MCF 10A (cell line): Measurements from ENCODE around the gene ASTN1. TPM values are rescaled to one million over a fixed set of nuclear protein-coding genes. Genes with fewer than 3 reads are reported as not detected.

Experiments
- BruUV-seq: library from RNA; stranded (reverse); fragments of 400-500 nt; replicated peaks from 2 replicates; lab custom pipeline; 2021; lab: Mats Ljungman, UMichigan
- CTCF ChIA-PET: fragments of 300-600 bp; sonication (Branson Sonifier 250); formaldehyde crosslinking; extraction: SDS; loops from one replicate; lab custom pipeline; 2021; ENCODE audit warnings: antibody characterized with exemption, inconsistent platforms; lab: Yijun Ruan, JAX
- POLR2A ChIA-PET: fragments of 300-600, 350-650 bp; sonication (Branson Sonifier 250); formaldehyde crosslinking; extraction: SDS; loops from one replicate; lab custom pipeline; 2020; ENCODE audit warnings: antibody characterized with exemption, inconsistent platforms; lab: Yijun Ruan, JAX
- DNase-seq: peaks from one replicate; pipeline ENCODE4 v3.0.0-alpha.2; 2018; ENCODE audit not compliant: unreplicated experiment
- H3K27ac Mint-ChIP-seq: one replicate; pipeline ENCODE4 v1.8.0; 2022; ENCODE audit warnings: mild to moderate bottlenecking, low read depth, mixed read lengths; ENCODE audit not compliant: unreplicated experiment
- H3K27me3 Mint-ChIP-seq: one replicate; pipeline ENCODE4 v1.8.0; 2022; ENCODE audit warnings: mixed read lengths; ENCODE audit not compliant: insufficient read depth, unreplicated experiment
- H3K36me3 Mint-ChIP-seq: one replicate; pipeline ENCODE4 v1.8.0; 2022; ENCODE audit warnings: mild to moderate bottlenecking, moderate library complexity, mixed read lengths; ENCODE audit not compliant: insufficient read depth, unreplicated experiment
- H3K4me1 Mint-ChIP-seq: one replicate; pipeline ENCODE4 v1.8.0; 2022; ENCODE audit warnings: mixed read lengths; ENCODE audit not compliant: insufficient read depth, unreplicated experiment
- H3K4me3 Mint-ChIP-seq: one replicate; pipeline ENCODE4 v1.8.0; 2022; ENCODE audit warnings: mild to moderate bottlenecking, moderate library complexity, mixed read lengths; ENCODE audit not compliant: unreplicated experiment
- H3K9me3 Mint-ChIP-seq: one replicate; pipeline ENCODE4 v1.8.0; 2022; ENCODE audit warnings: mixed read lengths; ENCODE audit not compliant: unreplicated experiment
- intact Hi-C: fragments of 100-400 bp; cut with micrococcal nuclease; formaldehyde crosslinking; loops from 2 replicates; pipeline ENCODE4 v1.14.1; 2022
- total RNA-seq: library from RNA; stranded (reverse); gene quantifications from 2 replicates; pipeline ENCODE4 v1.2.3, GENCODE V29; 2022
- TF ChIP-seq, protein P1 (sequence below): fragments of 200-600 bp; IDR thresholded peaks from one replicate; pipeline ENCODE4 v1.8.0; 2022; ENCODE audit warnings: antibody characterized with exemption, mild to moderate bottlenecking; ENCODE audit not compliant: unreplicated experiment

ASTN1 gene
- total RNA-seq, 1 experiment from 2014 or later, result not detected

DNA sequence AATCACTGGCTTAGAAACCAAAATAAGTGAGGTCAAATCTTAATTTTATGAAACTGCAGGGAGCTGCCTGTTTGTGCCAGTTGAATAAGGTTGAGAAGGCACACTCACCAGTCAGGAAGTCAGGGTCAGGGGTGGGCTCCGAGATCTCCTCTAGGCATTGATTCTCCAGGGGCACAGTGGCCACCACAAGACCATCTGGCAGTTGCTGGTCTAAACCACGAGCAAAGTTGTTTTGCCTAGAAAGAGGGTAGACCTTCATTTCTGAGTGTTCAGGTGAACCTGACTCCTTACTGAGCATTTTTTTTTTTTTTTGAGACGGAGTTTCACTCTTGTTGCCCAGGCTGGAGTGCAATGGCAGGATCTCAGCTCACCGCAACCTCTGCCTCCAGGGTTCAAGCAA is 220.7 kb downstream of the ASTN1 start:
- Mint-ChIP-seq H3K4me3 (no peak overlapping the region), H3K9me3 (no peaks in the 10 kb centered on the region), H3K27me3 (peaks cover 22% of the 10 kb centered on the region), H3K4me1 (peaks cover 6% of the 10 kb centered on the region), H3K27ac (no peak overlapping the region), H3K36me3 (no peaks in the 10 kb centered on the region)
- ChIA-PET POLR2A (interaction anchor here (0.7 kb wide), 1 partner anchor 964 kb away, joined by 3 read pairs; no protein-coding TSS in a partner anchor), CTCF (interaction anchor here (0.6 to 1.2 kb wide), 3 partner anchors 8 to 45 kb away, joined by 3 read pairs; no protein-coding TSS in a partner anchor)
- TF ChIP-seq, protein P1, sequence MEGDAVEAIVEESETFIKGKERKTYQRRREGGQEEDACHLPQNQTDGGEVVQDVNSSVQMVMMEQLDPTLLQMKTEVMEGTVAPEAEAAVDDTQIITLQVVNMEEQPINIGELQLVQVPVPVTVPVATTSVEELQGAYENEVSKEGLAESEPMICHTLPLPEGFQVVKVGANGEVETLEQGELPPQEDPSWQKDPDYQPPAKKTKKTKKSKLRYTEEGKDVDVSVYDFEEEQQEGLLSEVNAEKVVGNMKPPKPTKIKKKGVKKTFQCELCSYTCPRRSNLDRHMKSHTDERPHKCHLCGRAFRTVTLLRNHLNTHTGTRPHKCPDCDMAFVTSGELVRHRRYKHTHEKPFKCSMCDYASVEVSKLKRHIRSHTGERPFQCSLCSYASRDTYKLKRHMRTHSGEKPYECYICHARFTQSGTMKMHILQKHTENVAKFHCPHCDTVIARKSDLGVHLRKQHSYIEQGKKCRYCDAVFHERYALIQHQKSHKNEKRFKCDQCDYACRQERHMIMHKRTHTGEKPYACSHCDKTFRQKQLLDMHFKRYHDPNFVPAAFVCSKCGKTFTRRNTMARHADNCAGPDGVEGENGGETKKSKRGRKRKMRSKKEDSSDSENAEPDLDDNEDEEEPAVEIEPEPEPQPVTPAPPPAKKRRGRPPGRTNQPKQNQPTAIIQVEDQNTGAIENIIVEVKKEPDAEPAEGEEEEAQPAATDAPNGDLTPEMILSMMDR, result no peak
- no peak for DNase-seq
- no TSS peak for BruUV-seq
- intact Hi-C loops, result no loop called here

GRCh38 chr1:176942346-176942745 is 222.2 kb downstream of the ASTN1 start:
- no peak overlapping the region for H3K4me3 Mint-ChIP-seq
- no peak overlapping the region for H3K27ac Mint-ChIP-seq
- BruUV-seq, result no TSS peak
- ChIA-PET POLR2A (no interaction called here), CTCF (no interaction called here)
- no peak for DNase-seq
- H3K9me3 Mint-ChIP-seq, result no peaks in the 10 kb centered on the region
- H3K4me1 Mint-ChIP-seq, result peaks cover 6% of the 10 kb centered on the region
- TF ChIP-seq, protein P1, result no peak
- intact Hi-C loops, result no loop called here
- H3K27me3 Mint-ChIP-seq, result peaks cover 22% of the 10 kb centered on the region
- H3K36me3 Mint-ChIP-seq, result no peaks in the 10 kb centered on the region

GRCh38 chr1:176939993-176940392 is 224.5 kb downstream of the ASTN1 start:
- TF ChIP-seq, protein P1, result no peak
- no TSS peak for BruUV-seq
- Mint-ChIP-seq H3K27me3 (peaks cover 36% of the 10 kb centered on the region), H3K9me3 (no peaks in the 10 kb centered on the region), H3K4me3 (no peak overlapping the region), H3K27ac (no peak overlapping the region), H3K36me3 (no peaks in the 10 kb centered on the region), H3K4me1 (peaks cover 6% of the 10 kb centered on the region)
- no peak for DNase-seq
- POLR2A ChIA-PET, result interaction anchor here (0.6 to 1.1 kb wide), 2 partner anchors 68 to 204 kb away, joined by 4 to 6 read pairs; no protein-coding TSS in a partner anchor
- CTCF ChIA-PET, result interaction anchor here (0.6 to 1.3 kb wide), 6 partner anchors 45 to 390 kb away, joined by 3 to 4 read pairs (median 3); no protein-coding TSS in a partner anchor
- intact Hi-C loops, result no loop called here

DNA sequence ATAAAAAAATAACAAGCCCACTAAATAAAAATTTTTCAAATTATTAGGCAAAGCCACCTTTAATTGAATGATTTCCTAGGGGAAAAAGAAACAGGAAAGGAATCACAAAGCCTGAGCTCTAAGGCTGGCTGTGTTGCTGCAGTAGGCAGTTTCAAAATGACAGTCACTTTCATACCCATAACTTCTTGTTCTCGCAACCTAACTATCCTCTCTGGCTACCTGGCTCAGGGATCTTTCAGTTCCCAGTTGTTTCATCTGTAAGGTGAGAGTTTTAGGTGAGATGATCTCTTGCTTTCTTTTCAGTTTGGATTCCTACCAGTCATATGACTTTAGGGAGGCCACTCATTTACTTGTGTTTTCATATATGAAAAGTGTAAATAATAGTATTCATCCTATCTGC is 226.1 kb downstream of the ASTN1 start:
- CTCF ChIA-PET, result interaction anchor here (0.9 to 1.0 kb wide), 2 partner anchors 12 to 19 kb away, joined by 3 to 6 read pairs; no protein-coding TSS in a partner anchor
- Mint-ChIP-seq H3K27ac (no peak overlapping the region), H3K9me3 (no peaks in the 10 kb centered on the region), H3K4me1 (peaks cover 6% of the 10 kb centered on the region), H3K4me3 (no peak overlapping the region), H3K27me3 (peaks cover 42% of the 10 kb centered on the region), H3K36me3 (no peaks in the 10 kb centered on the region)
- BruUV-seq, result no TSS peak
- TF ChIP-seq, protein P1, result no peak
- POLR2A ChIA-PET, result no interaction called here
- no peak for DNase-seq
- intact Hi-C loops, result no loop called here
